ENCODE measurements around the gene IL17REL. TPM values are rescaled to one million over a fixed set of nuclear protein-coding genes. Genes with fewer than 3 reads are reported as not detected.
"Not testable (repeated sequence)": the region's sequence is repeated elsewhere in the genome, so short reads cannot be mapped to it uniquely, and the experiment has no call there.

The IL17REL gene
- total RNA-seq, 1 donor from 2014 or later = not detected

- ATAC-seq = no peak
Measured at GRCh38 chr22:49956418-49956770, 56.2 kb downstream of the IL17REL start.

DNA sequence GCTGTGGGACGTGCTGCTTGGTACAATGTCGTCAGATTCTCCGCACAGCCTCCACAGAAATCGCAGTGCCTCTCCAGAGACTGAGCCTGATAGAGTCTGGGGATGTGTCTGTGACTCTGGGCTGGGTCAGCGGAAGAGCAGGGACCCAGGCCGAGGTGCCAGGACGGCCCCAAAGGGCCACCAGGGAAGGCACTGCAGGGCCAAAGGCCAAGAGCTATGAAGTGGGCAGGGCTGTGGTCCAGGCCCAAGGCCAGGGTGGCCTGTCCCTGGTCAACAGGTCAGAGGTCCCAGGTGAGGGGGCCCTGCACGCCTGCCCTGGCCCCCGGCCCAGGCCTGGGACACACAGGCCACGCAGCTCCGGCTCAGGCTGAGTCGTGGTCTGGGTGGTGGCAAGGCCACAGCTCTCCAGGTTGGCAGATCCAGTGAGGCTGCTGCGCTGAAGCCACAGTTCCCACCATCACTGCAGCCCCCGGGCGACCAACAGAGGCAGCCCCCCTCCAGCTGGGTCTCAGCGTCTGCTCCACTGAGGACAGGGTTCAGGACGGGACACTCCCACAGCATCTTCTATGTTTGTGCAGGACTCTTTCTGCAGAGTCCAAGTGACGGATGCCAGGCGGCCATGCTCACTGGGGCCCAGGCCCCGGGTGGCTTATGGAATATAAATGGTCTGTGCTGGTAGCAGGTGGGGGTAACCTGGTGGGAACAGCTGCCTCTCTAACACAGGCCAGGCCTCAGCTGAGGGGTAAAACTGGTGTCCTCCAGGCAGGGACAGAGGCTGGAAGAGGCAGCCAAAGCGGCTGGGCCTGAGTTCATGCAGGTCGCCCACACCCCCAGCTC, 56.8 kb downstream of the IL17REL start:
- ATAC-seq = no peak

DNA sequence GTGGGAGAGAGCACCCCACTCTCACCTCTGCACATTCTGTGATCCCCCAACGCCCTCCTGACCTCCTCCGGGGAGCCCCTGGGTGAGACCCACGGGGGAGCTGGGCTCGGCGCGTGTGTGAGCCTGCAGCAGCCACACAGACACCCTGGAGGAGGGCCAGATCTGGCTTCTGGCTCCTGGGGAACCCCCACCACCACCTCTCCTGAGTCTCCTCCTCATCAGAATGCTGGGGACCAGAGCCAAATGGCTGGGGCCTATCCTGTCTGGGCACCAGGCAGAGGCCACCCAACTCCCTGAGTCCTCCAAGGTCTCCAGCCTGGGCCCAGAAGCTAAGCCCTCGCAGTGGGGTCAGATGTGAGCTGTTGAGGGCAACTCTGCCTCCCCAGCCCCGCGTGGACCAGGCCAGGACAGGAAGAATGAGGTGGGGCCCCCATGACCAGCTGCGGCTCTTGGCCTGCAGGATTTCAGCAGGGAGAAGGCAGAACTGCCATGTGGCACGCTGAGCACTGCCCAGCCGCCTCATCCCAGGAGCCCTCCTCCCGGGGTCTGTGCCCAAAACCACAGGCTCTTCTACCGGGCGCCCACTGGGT, 57.5 kb downstream of the IL17REL start:
- no peak for ATAC-seq

- no peak for ATAC-seq
Measured at GRCh38 chr22:49954354-49954753, 58.2 kb downstream of the IL17REL start.

- ATAC-seq = no peak
Measured at GRCh38 chr22:49953680-49954344, 58.8 kb downstream of the IL17REL start.

DNA sequence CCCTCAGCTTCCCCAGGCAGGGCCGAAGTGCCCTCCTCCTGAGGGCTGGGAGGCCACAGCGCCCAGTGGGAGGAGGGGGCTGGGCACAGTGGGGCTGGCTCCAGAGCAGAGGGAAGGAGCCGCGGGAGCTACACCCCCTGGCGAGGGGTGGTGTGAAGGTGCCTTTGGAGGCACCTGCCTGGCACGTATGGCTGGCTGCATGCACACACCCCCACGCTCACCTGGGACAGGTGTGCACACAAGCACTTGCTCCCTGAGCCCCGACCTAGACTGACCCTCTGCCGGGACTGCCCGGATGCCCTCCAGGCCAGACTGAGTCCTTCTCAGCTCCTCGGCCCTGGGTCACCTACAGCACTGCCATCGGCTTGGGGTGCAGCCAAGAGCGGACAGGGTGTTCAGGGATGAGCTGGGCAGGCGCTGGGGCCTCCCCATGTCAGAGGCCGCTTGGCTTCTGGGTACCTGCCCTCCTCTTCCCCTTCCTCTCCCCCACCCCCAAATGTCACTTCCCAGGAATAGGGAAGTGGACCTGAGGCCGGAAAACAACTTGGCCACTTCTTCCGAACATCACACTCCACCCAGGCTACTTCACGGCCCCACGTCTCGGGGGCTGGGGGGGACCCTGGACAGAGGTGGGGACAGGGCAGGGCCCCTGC, 59.4 kb downstream of the IL17REL start:
- no peak for ATAC-seq

- no peak for ATAC-seq
Measured at GRCh38 chr22:49951986-49952896, 60.3 kb downstream of the IL17REL start.

GRCh38 chr22:49951678-49951985, 60.9 kb downstream of the IL17REL start:
- no peak for ATAC-seq

DNA sequence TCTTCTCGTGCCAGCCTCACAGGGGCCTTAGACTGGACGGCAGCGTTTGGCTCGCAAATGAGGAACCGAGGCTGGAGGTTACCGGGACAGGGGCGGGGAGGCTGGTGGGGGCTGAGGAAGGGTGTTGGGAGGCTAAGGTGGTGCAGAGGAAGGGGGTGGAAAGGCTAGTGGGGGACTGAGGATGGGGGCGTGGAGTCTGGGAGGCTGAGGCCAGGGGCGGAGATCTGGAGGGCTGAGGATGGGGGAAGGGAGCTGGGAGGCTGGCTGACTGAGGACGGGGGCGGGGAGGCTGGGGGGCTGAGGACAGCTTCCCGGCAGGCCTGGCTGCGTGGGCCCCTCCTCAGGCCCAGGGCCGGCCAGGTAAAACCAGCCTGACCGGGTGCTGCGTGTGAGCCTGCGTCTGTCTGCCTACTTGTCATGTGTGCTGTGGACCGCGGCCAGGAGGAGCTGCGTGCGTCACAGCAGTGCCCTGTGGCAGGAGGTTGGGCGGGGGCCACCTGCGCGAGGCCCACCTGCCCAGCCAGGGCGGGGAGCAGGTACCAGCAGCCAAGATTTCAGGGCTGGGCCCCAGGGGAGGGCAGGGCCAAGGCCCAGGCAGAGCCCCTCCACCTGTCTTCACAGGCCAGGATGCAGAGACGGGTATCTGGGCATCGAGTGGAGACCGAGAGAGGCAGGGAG, 61.4 kb downstream of the IL17REL start:
- ATAC-seq = peak; percentile 76

GRCh38 chr22:49950396-49950994, 62.1 kb downstream of the IL17REL start:
- no peak for ATAC-seq

GRCh38 chr22:49949914-49950292, 62.7 kb downstream of the IL17REL start:
- no peak for ATAC-seq

GRCh38 chr22:49948958-49949913, 63.3 kb downstream of the IL17REL start:
- ATAC-seq = peak; percentile 69

DNA sequence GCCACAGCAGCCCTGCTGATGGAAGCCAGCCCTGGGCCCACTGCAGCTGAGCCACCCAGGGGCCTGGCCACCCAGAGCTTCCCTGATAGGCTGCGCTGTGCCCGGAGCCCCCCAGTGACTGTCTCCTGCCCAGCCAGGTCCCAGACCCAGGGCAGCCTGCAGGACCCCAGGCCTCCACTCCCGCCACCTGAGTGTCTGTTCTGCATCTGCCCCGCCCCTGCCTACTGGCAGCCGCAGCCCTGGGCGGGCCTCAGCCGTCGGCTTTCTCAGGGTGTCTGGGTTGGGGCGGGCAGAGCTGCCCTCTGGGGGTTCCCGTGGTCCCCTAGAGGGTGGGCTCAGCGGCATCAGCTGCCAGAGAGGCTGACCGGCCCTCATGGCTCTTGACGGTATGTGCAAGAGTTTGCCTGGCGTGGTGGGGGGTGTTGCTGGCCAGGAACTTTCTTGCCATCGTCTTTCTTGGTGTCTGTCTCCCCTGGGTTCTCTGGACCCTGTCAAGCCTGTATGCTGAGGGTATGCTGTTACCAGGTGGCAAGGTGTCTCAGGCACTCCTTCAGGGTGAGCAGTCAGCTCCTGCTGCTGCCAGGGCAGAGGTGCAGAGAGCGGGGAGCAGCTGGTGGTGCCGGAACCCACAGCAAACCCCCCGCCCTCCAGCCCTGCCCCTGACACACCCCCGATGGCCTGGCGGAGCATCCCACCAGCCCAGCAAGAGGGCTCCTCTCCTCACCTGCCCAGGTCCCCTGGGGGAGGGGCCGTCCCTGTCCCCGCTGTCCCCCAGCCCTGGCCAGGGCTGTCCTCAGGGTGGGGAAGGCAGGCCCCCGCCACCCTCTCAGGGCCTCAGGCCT, 64.2 kb downstream of the IL17REL start:
- ATAC-seq = peak; percentile 11

DNA sequence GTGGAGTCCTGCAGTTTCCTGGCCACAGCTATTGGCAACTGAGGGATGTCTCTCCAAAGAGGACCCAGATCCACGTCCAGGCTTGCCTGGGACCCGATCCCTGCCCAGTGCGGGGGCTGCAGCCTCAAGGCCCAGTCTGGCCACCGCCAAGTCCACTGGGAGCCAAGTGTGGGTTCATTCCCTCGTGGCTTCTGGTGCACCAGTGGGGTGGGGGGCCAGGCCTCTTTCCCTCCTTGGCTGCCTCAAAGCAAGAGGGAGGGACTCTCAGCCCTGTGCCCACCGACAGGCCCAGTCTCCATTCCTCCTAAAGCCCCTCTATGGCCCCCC, 65.3 kb downstream of the IL17REL start:
- no peak for ATAC-seq

DNA sequence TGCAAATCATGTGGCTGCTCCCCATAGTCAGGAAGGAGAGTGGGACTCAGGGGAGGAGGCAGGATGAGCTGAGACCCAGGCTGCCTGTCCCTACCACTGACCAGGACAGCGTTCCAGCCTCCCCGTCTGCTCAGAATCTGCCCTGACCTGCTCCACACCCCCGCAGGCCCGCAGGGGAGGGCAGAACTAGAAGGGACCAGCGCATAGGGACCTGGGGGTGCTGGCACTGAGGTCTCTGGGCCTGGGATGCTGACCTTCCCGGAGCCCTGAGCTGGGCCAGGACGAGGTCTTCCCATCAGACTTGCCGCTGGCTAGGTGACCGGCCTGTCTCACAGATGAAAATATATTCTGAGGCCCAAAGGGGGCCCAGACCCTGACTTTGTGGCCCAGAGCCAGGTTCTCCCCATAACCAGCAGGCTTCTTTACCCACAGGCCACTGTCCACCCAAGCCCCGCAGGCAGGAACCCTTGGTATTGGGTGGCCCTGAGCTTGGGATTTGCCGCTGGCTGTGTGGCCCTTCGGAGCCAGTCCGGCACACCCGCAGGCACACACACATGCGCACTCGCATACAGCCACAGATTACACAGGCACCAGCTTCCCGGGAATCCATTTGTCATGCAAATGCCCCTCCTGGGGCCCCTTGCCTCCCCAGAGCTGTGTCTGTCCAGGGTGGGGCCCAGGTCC, 65.8 kb downstream of the IL17REL start:
- ATAC-seq = no peak

GRCh38 chr22:49945042-49945794, 67.3 kb downstream of the IL17REL start:
- ATAC-seq = not testable (repeated sequence)

Measured in esophagus mucosa (tissue), 1 donor.